GM19452 (cell line): ENCODE measurements around the gene KIF24.
"Not testable (repeated sequence)": the region's sequence is repeated elsewhere in the genome, so short reads cannot be mapped to it uniquely, and the experiment has no call there.

Source experiments
- ATAC-seq: cut with Tn5 transposase; IDR thresholded peaks from one replicate; pipeline ENCODE4 v1.9.1; 2021; ENCODE audit not compliant: unreplicated experiment

Gene KIF24

GRCh38 chr9:34328987-34329832, at the start of gene KIF24, which contains the start of gene NUDT2:
KIF24 (minus strand) TSS chr9:34329268; CDS start chr9:34311346, 17,922 bp downstream.
NUDT2 (plus strand) TSS chr9:34329569; CDS start chr9:34339040, 9,471 bp downstream.
- ATAC-seq: peak; percentile 93

- no peak for ATAC-seq
These were observed 49.5 kb upstream of the KIF24 start for GRCh38 chr9:34378376-34379060.

GRCh38 chr9:34377404-34377746, 48.3 kb upstream of the KIF24 start:
- ATAC-seq: no peak

GRCh38 chr9:34376596-34377403, 47.7 kb upstream of the KIF24 start, which contains the start of gene MYORG:
MYORG (minus strand) TSS chr9:34376898; CDS start chr9:34372943, 3,955 bp downstream.
- peak; percentile 85 for ATAC-seq

- no peak for ATAC-seq
These were observed 47.0 kb upstream of the KIF24 start for GRCh38 chr9:34375901-34376595.

- no peak for ATAC-seq
These were observed 46.0 kb upstream of the KIF24 start for GRCh38 chr9:34374905-34375552.

- ATAC-seq: no peak
These were observed 45.3 kb upstream of the KIF24 start for GRCh38 chr9:34374339-34374738.

- no peak for ATAC-seq
These were observed 44.7 kb upstream of the KIF24 start for GRCh38 chr9:34373749-34374148.

- ATAC-seq: no peak
These were observed 43.5 kb upstream of the KIF24 start for GRCh38 chr9:34372467-34373011.

GRCh38 chr9:34371886-34372466, 42.9 kb upstream of the KIF24 start:
- ATAC-seq: no peak

- no peak for ATAC-seq
These were observed 42.2 kb upstream of the KIF24 start for GRCh38 chr9:34370970-34371880.

- no peak for ATAC-seq
These were observed 41.4 kb upstream of the KIF24 start for GRCh38 chr9:34370335-34370969.

GRCh38 chr9:34369636-34370035, 40.6 kb upstream of the KIF24 start:
- ATAC-seq: no peak

- not testable (repeated sequence) for ATAC-seq
These were observed 39.7 kb upstream of the KIF24 start for GRCh38 chr9:34368796-34369195.

- ATAC-seq: not testable (repeated sequence)
These were observed 38.8 kb upstream of the KIF24 start for GRCh38 chr9:34367751-34368410.

GRCh38 chr9:34366365-34366764, 37.3 kb upstream of the KIF24 start:
- no peak for ATAC-seq

GRCh38 chr9:34365282-34365681, 36.2 kb upstream of the KIF24 start:
- ATAC-seq: no peak
